Nephron (organoid): Measurements from ENCODE around the gene PRR30.

ENCODE experiments used
- H3K27ac Mint-ChIP-seq, 3 experiments: 2 replicates each; pipeline ENCODE4 v1.8.0; 2020; ENCODE audit warnings: mixed read lengths in 3 of 3, mild to moderate bottlenecking in 2 of 3, moderate library complexity in 1 of 3
- H3K27me3 Mint-ChIP-seq: 2 replicates; pipeline ENCODE4 v1.8.0; 2021; ENCODE audit warnings: low read depth, mild to moderate bottlenecking, moderate library complexity, mixed read lengths
- H3K36me3 Mint-ChIP-seq: 2 replicates; pipeline ENCODE4 v1.8.0; 2020; ENCODE audit warnings: low read depth, mixed read lengths
- H3K4me1 Mint-ChIP-seq: 2 replicates; pipeline ENCODE4 v1.8.0; 2020; ENCODE audit warnings: mixed read lengths
- H3K4me3 Mint-ChIP-seq, 3 experiments: 2 replicates each; pipeline ENCODE4 v1.8.0; 2020; ENCODE audit warnings: mild to moderate bottlenecking in 3 of 3, mixed read lengths in 3 of 3, moderate library complexity in 2 of 3
- H3K9me3 Mint-ChIP-seq: 2 replicates; pipeline ENCODE4 v1.8.0; 2020; ENCODE audit warnings: mixed read lengths
- TF ChIP-seq, protein P1 (sequence below), 3 experiments: fragments of 200-600 bp; sonication (generic); IDR thresholded peaks; one replicate each; pipeline ENCODE4 v1.5.0; 2021; ENCODE audit warnings: antibody characterized with exemption in 3 of 3; ENCODE audit not compliant: unreplicated experiment in 3 of 3

Gene PRR30

GRCh38 chr2:27109083-27109482, 30.1 kb downstream of the PRR30 start:
- Mint-ChIP-seq H3K27ac (no peak overlapping the region), H3K36me3 (no peaks in the 10 kb centered on the region), H3K4me3 (no peak overlapping the region), H3K4me1 (no peaks in the 10 kb centered on the region), H3K27me3 (peaks cover 14% of the 10 kb centered on the region), H3K9me3 (no peaks in the 10 kb centered on the region)
- TF ChIP-seq, protein P1, sequence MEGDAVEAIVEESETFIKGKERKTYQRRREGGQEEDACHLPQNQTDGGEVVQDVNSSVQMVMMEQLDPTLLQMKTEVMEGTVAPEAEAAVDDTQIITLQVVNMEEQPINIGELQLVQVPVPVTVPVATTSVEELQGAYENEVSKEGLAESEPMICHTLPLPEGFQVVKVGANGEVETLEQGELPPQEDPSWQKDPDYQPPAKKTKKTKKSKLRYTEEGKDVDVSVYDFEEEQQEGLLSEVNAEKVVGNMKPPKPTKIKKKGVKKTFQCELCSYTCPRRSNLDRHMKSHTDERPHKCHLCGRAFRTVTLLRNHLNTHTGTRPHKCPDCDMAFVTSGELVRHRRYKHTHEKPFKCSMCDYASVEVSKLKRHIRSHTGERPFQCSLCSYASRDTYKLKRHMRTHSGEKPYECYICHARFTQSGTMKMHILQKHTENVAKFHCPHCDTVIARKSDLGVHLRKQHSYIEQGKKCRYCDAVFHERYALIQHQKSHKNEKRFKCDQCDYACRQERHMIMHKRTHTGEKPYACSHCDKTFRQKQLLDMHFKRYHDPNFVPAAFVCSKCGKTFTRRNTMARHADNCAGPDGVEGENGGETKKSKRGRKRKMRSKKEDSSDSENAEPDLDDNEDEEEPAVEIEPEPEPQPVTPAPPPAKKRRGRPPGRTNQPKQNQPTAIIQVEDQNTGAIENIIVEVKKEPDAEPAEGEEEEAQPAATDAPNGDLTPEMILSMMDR (IDR thresholded peaks at IDR 0.05; ENCODE audit: unreplicated experiment in 3 of 3) = no peak

DNA sequence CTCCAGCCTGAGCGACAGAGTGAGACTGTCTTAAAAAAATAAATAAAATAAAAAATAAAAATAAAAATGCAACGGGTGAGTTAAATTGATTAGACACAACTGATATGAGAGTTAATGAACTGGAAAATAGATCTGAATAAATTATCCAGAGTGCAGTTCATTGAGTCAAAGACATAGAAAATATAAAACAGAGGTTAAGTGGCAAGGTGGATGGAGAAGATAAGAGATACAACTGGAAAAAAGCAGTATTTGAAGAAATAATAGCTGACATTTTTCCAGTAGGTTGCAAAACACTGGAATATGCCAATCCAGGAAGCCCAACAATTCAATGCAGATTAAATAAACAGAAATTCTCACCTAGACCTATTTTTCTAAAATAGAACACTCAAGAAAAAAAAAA, 31.0 kb downstream of the PRR30 start:
- Mint-ChIP-seq H3K4me1 (no peaks in the 10 kb centered on the region), H3K4me3 (no peak overlapping the region), H3K9me3 (no peaks in the 10 kb centered on the region), H3K27me3 (peaks cover 10% of the 10 kb centered on the region), H3K36me3 (no peaks in the 10 kb centered on the region), H3K27ac (no peak overlapping the region)
- TF ChIP-seq, protein P1 (IDR thresholded peaks at IDR 0.05; ENCODE audit: unreplicated experiment in 3 of 3) = no peak

DNA sequence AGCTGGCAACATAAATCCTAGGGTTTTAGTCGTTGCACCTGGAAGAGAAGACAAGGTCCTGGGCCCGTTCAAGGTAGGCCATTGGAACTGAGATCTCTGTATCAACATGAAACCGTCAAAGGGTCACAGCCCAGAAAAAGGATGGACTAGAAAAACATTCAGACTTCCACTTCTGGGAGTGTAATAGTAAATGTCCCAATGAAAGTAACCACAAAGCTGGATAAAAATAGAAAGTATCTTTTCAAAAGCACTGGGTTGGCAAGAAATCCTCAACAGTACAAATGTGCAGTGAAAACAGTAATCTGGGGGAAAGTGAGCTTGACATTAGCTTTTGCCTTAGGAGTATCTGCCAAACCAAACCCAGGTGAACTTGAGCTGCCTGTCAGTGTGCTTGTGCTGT, 33.2 kb downstream of the PRR30 start:
- Mint-ChIP-seq H3K4me3 (no peak overlapping the region), H3K27me3 (peaks cover 4% of the 10 kb centered on the region), H3K36me3 (no peaks in the 10 kb centered on the region), H3K9me3 (no peaks in the 10 kb centered on the region), H3K4me1 (no peaks in the 10 kb centered on the region), H3K27ac (no peak overlapping the region)
- TF ChIP-seq, protein P1 (IDR thresholded peaks at IDR 0.05; ENCODE audit: unreplicated experiment in 3 of 3) = no peak

DNA sequence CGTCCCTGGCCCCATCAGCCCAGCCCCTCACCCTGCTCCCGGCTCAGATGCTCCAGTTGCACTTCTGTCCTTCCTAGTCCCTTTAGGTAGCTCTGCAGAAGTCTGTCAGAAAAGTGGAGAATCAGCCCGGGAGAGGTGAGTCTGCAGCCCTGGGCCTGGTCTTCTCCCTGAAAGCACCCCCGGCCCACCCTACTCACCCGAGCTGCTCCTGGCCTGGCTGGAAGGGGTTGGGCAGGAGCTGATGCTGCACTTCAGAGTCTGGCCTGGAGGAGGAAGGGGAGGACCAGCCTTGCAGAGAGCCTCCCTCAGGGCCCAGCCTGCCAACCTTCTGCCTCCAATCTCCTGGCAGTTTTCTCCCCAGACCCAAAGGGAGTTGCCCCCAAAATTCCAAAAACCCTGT, 36.9 kb downstream of the PRR30 start:
- Mint-ChIP-seq H3K4me1 (no peaks in the 10 kb centered on the region), H3K9me3 (no peaks in the 10 kb centered on the region), H3K27ac (no peak overlapping the region), H3K36me3 (no peaks in the 10 kb centered on the region), H3K27me3 (peaks cover 3% of the 10 kb centered on the region), H3K4me3 (no peak overlapping the region)
- TF ChIP-seq, protein P1 (IDR thresholded peaks at IDR 0.05; ENCODE audit: unreplicated experiment in 3 of 3) = no peak

DNA sequence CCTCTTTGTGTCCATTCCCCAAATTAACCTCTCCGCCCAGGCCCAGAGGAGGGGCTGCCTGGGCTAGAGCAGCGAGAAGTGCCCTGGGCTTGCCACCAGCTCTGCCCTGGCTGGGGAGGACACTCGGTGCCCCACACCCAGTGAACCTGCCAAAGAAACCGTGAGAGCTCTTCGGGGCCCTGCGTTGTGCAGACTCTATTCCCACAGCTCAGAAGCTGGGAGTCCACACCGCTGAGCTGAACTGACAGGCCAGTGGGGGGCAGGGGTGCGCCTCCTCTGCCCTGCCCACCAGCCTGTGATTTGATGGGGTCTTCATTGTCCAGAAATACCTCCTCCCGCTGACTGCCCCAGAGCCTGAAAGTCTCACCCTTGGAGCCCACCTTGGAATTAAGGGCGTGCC, 39.2 kb downstream of the PRR30 start:
- Mint-ChIP-seq H3K4me1 (peaks cover 14% of the 10 kb centered on the region), H3K36me3 (no peaks in the 10 kb centered on the region), H3K4me3 (no peak overlapping the region), H3K27ac (no peak overlapping the region), H3K9me3 (no peaks in the 10 kb centered on the region), H3K27me3 (peaks cover 3% of the 10 kb centered on the region)
- TF ChIP-seq, protein P1 (IDR thresholded peaks at IDR 0.05; ENCODE audit: unreplicated experiment in 3 of 3) = no peak

DNA sequence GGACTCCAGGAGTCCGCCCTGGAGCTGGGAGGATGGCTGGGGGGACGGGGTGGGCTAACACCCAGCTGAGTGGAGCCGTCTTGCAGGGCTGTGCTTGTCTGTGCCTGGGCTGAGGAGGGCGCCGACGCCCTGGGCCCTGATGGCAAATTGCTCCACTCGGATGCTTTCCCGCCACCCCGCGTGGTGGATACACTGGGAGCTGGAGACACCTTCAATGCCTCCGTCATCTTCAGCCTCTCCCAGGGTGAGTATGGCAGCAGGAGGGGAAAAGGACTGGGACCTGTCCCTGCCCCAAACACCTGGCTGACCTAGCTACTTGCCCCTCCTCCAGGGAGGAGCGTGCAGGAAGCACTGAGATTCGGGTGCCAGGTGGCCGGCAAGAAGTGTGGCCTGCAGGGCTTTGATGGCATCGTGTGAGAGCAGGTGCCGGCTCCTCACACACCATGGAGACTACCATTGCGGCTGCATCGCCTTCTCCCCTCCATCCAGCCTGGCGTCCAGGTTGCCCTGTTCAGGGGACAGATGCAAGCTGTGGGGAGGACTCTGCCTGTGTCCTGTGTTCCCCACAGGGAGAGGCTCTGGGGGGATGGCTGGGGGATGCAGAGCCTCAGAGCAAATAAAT, 39.8 kb downstream of the PRR30 start:
- TF ChIP-seq, protein P1 (IDR thresholded peaks at IDR 0.05; ENCODE audit: unreplicated experiment in 3 of 3) = no peak
- H3K4me1 Mint-ChIP-seq = peaks cover 14% of the 10 kb centered on the region
- no peaks in the 10 kb centered on the region for H3K36me3 Mint-ChIP-seq
- no peaks in the 10 kb centered on the region for H3K9me3 Mint-ChIP-seq
- no peak overlapping the region for H3K4me3 Mint-ChIP-seq
- H3K27ac Mint-ChIP-seq = no peak overlapping the region
- peaks cover 3% of the 10 kb centered on the region for H3K27me3 Mint-ChIP-seq
